GM12878 (cell line): Measurements from ENCODE around the gene FAM53B. TPM values are rescaled to one million over a fixed set of nuclear protein-coding genes. Genes with fewer than 3 reads are reported as not detected.

Experiments used
- ATAC-seq: fragments of 200-7000 bp; cut with Tn5 transposase; 3 replicates; pipeline ENCODE4 v1.9.1; 2020; ENCODE audit warnings: mild to moderate bottlenecking, moderate library complexity
- BruUV-seq: library from RNA; stranded (reverse); fragments of 400-500 nt; replicated peaks from 2 replicates; lab custom pipeline; 2021; lab: Mats Ljungman, UMichigan
- CTCF ChIA-PET: fragments of 300-600 bp; sonication (Branson Sonifier 250); formaldehyde crosslinking; extraction: SDS; loops from one replicate; lab custom pipeline; 2021; ENCODE audit warnings: inconsistent platforms; lab: Yijun Ruan, JAX
- POLR2A ChIA-PET: fragments of 350-600 bp; formaldehyde crosslinking; extraction: SDS; loops from one replicate; lab custom pipeline; 2021; ENCODE audit warnings: inconsistent platforms; lab: Charles Lee
- RAD21 ChIA-PET: fragments of 300-600 bp; sonication (Branson Sonifier 250); formaldehyde crosslinking; loops from one replicate; lab custom pipeline; 2023; ENCODE audit warnings: antibody characterized with exemption; ENCODE audit not compliant: unreplicated experiment; lab: Charles Lee
- SMC1A ChIA-PET: fragments of 300-600 bp; sonication (Branson Sonifier 250); formaldehyde crosslinking; loops from one replicate; lab custom pipeline; 2023; ENCODE audit not compliant: unreplicated experiment, uncharacterized antibody; lab: Charles Lee
- DNase-seq: peaks from one replicate; pipeline ENCODE4 v3.0.0-alpha.2; 2011; ENCODE audit warnings: low read depth, low spot score
- FAIRE-seq: peaks from 3 replicates; lab custom pipeline; 2011; peaks lifted over from hg19 to GRCh38; lab: Jason Lieb, UNC
- H2AFZ ChIP-seq: 2 replicates; pipeline ENCODE4 v1.6.0; 2011; ENCODE audit warnings: low read depth, low read length, control low read depth; ENCODE audit not compliant: control insufficient read depth
- H3K27ac ChIP-seq: 2 replicates; pipeline ENCODE4 v1.5.1; 2011; ENCODE audit warnings: control low read depth; ENCODE audit not compliant: control insufficient read depth, insufficient read depth
- H3K27me3 ChIP-seq, 2 experiments: replicated peaks in 1 of 2; 2 replicates each; pipeline versions ENCODE4 v1.6.0 to v1.6.1; 2011; ENCODE audit warnings: low read length in 1 of 2; ENCODE audit not compliant: control insufficient read depth in 2 of 2, insufficient read depth in 2 of 2
- H3K36me3 ChIP-seq, 2 experiments: 2 replicates each; pipeline ENCODE4 v1.5.1; 2011; ENCODE audit warnings: low read length in 1 of 2; ENCODE audit not compliant: control insufficient read depth in 2 of 2, insufficient read depth in 2 of 2
- H3K4me1 ChIP-seq: 2 replicates; pipeline ENCODE4 v1.6.1; 2011; ENCODE audit warnings: mild to moderate bottlenecking, low read length, moderate library complexity, mixed read lengths; ENCODE audit not compliant: control insufficient read depth, insufficient read depth
- H3K4me2 ChIP-seq: 2 replicates; pipeline ENCODE4 v1.6.0; 2011; ENCODE audit warnings: control low read depth; ENCODE audit not compliant: control insufficient read depth, insufficient read depth
- H3K4me3 ChIP-seq: fragments of 200-600 bp; sonication (generic); 2 replicates; pipeline ENCODE4 v1.5.1; 2016
- H3K79me2 ChIP-seq: 2 replicates; pipeline ENCODE4 v1.6.0; 2011; ENCODE audit warnings: low read length; ENCODE audit not compliant: control insufficient read depth, insufficient read depth
- H3K9ac ChIP-seq: 2 replicates; pipeline ENCODE4 v1.8.0; 2011; ENCODE audit warnings: low read length, control low read depth, mixed read lengths; ENCODE audit not compliant: control insufficient read depth, insufficient read depth
- H3K9me3 ChIP-seq: replicated peaks from 3 replicates; pipeline ENCODE4 v1.5.1; 2011; ENCODE audit warnings: mild to moderate bottlenecking, low read length; ENCODE audit not compliant: control insufficient read depth, insufficient read depth
- H4K20me1 ChIP-seq: 2 replicates; pipeline ENCODE4 v1.6.0; 2011; ENCODE audit not compliant: control insufficient read depth, insufficient read depth
- BCL11A ChIP-seq: IDR thresholded peaks from 2 replicates; pipeline ENCODE4 v1.6.1; 2011; ENCODE audit warnings: low read depth, low read length
- BMI1 ChIP-seq: fragments of 450-650 bp; IDR thresholded peaks from 2 replicates; pipeline ENCODE4 v1.6.1; 2016; ENCODE audit warnings: mild to moderate bottlenecking, moderate library complexity, borderline replicate concordance
- MYB ChIP-seq: fragments of 150-350 bp; IDR thresholded peaks from 2 replicates; pipeline ENCODE4 v1.6.1; 2014; ENCODE audit warnings: mild to moderate bottlenecking, low read depth, low read length, borderline replicate concordance
- NFYB ChIP-seq: IDR thresholded peaks from 2 replicates; pipeline ENCODE4 v1.6.1; 2011; ENCODE audit warnings: low read depth, mild to moderate bottlenecking, low read length, improper control_type of control experiment, moderate library complexity; ENCODE audit not compliant: insufficient read depth
- SUPT20H ChIP-seq: IDR thresholded peaks from 2 replicates; pipeline ENCODE4 v1.6.1; 2011; ENCODE audit warnings: low read depth, mild to moderate bottlenecking, low read length, moderate library complexity, borderline replicate concordance; ENCODE audit not compliant: control insufficient read depth
- WGBS: methylation state at CpG from one replicate; pipeline ENCODE4 v1.1.6; 2016; ENCODE audit warnings: low lambda C conversion rate; ENCODE audit not compliant: insufficient replicate concordance, insufficient coverage; ENCODE audit errors: missing lambda C conversion rate; 5-methylcytosine and 5-hydroxymethylcytosine counted together
- in situ Hi-C: fragments of 300-500 bp; cut with MboI; formaldehyde crosslinking; loops from 9 replicates; pipeline ENCODE4 v1.14.3; 2018; ENCODE audit warnings: mixed read lengths
- intact Hi-C: fragments of 100-400 bp; cut with micrococcal nuclease; formaldehyde crosslinking; loops from one replicate; pipeline ENCODE4 v1.14.2; 2022; ENCODE audit not compliant: unreplicated experiment
- polyA plus RNA-seq, 11 experiments: library from polyadenylated mRNA; depleted of rRNA in 4 of 11; unstranded in 6 of 11; stranded (reverse) in 5 of 11; fragments of >200 nt; fragmentation: Nextera tagmentation in 4 of 11; fragmentation: Illumina TruSeq in 1 of 11; extraction: Ambion mirVana in 4 of 11; extraction: Trizol in 1 of 11; gene quantifications; 1 replicate in 1 of 11; 2 replicates in 10 of 11; pipeline versions ENCODE4 v1.2.1 to v1.2.3, GENCODE V29; 2011 to 2016; ENCODE audit warnings: inconsistent platforms in 2 of 11, missing spikeins in 2 of 11, low read depth in 1 of 11
- total RNA-seq, 4 experiments: library from RNA; depleted of rRNA in 3 of 4; stranded (reverse); fragments of >200 nt in 3 of 4; fragmentation: Illumina TruSeq in 1 of 4; extraction: Trizol in 1 of 4; gene quantifications; 2 replicates each; pipeline versions ENCODE4 v1.2.1 to v1.2.3, GENCODE V29; 2013 to 2021
- TF ChIP-seq, protein P1 (sequence below): fragments of 450-650 bp; IDR thresholded peaks from 2 replicates; pipeline ENCODE4 v1.6.1; 2017; ENCODE audit warnings: mild to moderate bottlenecking, moderate library complexity
- TF ChIP-seq, protein P2 (sequence below): IDR thresholded peaks from 2 replicates; pipeline ENCODE4 v1.6.1; 2011; ENCODE audit warnings: borderline replicate concordance, low read depth, mild to moderate bottlenecking, moderate library complexity, low read length; ENCODE audit not compliant: insufficient read depth, poor library complexity, severe bottlenecking
- TF ChIP-seq, protein P3 (sequence below): fragments of 450-650 bp; formaldehyde crosslinking; IDR thresholded peaks from 2 replicates; pipeline ENCODE4 v1.4.0; 2020; ENCODE audit warnings: mild to moderate bottlenecking, moderate library complexity
- TF ChIP-seq, protein P4 (sequence below): IDR thresholded peaks from 2 replicates; pipeline ENCODE4 v1.6.1; 2012; ENCODE audit warnings: low read depth, low read length, improper control_type of control experiment

The FAM53B gene
- total and polyA plus RNA-seq, 10 of the 15 experiments (the other 5 are each of a cell fraction or from before 2014, with no cell fraction given): 0.05 to 26.3 (median 8.1) TPM

DNA sequence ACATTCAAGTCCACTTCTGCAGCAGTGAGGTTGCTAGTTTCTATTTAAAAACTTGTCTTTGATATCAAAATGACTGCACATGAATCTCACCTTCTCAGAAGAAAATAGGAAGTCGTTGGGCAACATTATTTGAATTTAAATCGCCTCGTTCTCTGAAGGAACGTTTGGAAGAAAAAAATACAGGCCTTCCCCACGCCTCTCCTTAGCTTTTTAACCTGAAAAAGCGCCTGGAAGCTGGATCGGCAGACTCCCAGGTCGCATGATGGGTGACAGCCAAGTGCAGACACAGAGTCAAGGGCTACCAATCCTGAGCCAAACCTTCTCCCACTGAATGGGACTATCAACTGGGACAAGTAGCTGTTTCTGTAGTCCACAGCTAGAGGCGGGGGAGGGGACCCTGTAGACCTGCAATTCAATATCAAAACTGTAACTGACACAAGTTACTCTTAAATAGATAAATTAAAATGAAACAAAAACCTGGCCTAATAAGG lies 2.2 kb downstream of the FAM53B start:
- H3K9ac ChIP-seq: peak overlapping the region; percentile 52
- ChIA-PET CTCF (interaction anchor here (0.6 to 4.9 kb wide), 41 partner anchors 7 to 1588 kb away, joined by 3 to 319 read pairs (median 7); partner anchors contain the start of genes ABRAXAS2, BUB3, EEF1AKMT2 and LHPP), POLR2A (interaction anchor here (0.9 to 4.9 kb wide), 11 partner anchors 9 to 201 kb away, joined by 3 to 134 read pairs (median 4); no protein-coding TSS in a partner anchor), SMC1A (interaction anchor here (0.8 to 8.0 kb wide), 40 partner anchors 7 to 212 kb away, joined by 3 to 351 read pairs (median 6); partner anchors contain the start of gene ABRAXAS2), RAD21 (interaction anchor here (0.7 to 8.2 kb wide), 47 partner anchors 8 to 212 kb away, joined by 3 to 360 read pairs (median 7); partner anchors contain the start of genes ABRAXAS2 and EEF1AKMT2)
- peak overlapping the region; percentile 84 for H3K4me3 ChIP-seq
- no peaks in the 10 kb centered on the region for H3K36me3 ChIP-seq
- in situ Hi-C loops: loop anchor here (5.0 kb wide), 1 partner anchor 205 kb away; no protein-coding TSS in a partner anchor
- peak overlapping the region; percentile 48 for H3K4me2 ChIP-seq
- no peaks in the 10 kb centered on the region for H3K27me3 ChIP-seq
- H2AFZ ChIP-seq: no peak overlapping the region
- H4K20me1 ChIP-seq: no peaks in the 10 kb centered on the region; the same call in 1 of the 2 replicates
- ATAC-seq: peak; percentile 1; the same call in 1 of the 3 replicates
- intact Hi-C loops: loop anchor here (1.0 to 10.0 kb wide), 10 partner anchors 23 to 747 kb away; no protein-coding TSS in a partner anchor
- H3K79me2 ChIP-seq: peaks cover 43% of the 10 kb centered on the region
- H3K27ac ChIP-seq: peak overlapping the region; percentile 47
- no peak for DNase-seq
- no TSS peak for BruUV-seq
- no peaks in the 10 kb centered on the region for H3K9me3 ChIP-seq
- peaks cover 42% of the 10 kb centered on the region for H3K4me1 ChIP-seq
- no peak for FAIRE-seq
- WGBS: under 1% methylated on average over 9 of the region's 9 CpGs
- no peak for TF ChIP-seq SUPT20H
- TF ChIP-seq NFYB: no peak
- TF ChIP-seq, protein P1, sequence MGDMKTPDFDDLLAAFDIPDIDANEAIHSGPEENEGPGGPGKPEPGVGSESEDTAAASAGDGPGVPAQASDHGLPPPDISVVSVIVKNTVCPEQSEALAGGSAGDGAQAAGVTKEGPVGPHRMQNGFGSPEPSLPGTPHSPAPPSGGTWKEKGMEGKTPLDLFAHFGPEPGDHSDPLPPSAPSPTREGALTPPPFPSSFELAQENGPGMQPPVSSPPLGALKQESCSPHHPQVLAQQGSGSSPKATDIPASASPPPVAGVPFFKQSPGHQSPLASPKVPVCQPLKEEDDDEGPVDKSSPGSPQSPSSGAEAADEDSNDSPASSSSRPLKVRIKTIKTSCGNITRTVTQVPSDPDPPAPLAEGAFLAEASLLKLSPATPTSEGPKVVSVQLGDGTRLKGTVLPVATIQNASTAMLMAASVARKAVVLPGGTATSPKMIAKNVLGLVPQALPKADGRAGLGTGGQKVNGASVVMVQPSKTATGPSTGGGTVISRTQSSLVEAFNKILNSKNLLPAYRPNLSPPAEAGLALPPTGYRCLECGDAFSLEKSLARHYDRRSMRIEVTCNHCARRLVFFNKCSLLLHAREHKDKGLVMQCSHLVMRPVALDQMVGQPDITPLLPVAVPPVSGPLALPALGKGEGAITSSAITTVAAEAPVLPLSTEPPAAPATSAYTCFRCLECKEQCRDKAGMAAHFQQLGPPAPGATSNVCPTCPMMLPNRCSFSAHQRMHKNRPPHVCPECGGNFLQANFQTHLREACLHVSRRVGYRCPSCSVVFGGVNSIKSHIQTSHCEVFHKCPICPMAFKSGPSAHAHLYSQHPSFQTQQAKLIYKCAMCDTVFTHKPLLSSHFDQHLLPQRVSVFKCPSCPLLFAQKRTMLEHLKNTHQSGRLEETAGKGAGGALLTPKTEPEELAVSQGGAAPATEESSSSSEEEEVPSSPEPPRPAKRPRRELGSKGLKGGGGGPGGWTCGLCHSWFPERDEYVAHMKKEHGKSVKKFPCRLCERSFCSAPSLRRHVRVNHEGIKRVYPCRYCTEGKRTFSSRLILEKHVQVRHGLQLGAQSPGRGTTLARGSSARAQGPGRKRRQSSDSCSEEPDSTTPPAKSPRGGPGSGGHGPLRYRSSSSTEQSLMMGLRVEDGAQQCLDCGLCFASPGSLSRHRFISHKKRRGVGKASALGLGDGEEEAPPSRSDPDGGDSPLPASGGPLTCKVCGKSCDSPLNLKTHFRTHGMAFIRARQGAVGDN: no peak
- TF ChIP-seq, protein P2, sequence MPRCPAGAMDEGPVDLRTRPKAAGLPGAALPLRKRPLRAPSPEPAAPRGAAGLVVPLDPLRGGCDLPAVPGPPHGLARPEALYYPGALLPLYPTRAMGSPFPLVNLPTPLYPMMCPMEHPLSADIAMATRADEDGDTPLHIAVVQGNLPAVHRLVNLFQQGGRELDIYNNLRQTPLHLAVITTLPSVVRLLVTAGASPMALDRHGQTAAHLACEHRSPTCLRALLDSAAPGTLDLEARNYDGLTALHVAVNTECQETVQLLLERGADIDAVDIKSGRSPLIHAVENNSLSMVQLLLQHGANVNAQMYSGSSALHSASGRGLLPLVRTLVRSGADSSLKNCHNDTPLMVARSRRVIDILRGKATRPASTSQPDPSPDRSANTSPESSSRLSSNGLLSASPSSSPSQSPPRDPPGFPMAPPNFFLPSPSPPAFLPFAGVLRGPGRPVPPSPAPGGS: no peak
- no peak for TF ChIP-seq BCL11A
- TF ChIP-seq, protein P3, sequence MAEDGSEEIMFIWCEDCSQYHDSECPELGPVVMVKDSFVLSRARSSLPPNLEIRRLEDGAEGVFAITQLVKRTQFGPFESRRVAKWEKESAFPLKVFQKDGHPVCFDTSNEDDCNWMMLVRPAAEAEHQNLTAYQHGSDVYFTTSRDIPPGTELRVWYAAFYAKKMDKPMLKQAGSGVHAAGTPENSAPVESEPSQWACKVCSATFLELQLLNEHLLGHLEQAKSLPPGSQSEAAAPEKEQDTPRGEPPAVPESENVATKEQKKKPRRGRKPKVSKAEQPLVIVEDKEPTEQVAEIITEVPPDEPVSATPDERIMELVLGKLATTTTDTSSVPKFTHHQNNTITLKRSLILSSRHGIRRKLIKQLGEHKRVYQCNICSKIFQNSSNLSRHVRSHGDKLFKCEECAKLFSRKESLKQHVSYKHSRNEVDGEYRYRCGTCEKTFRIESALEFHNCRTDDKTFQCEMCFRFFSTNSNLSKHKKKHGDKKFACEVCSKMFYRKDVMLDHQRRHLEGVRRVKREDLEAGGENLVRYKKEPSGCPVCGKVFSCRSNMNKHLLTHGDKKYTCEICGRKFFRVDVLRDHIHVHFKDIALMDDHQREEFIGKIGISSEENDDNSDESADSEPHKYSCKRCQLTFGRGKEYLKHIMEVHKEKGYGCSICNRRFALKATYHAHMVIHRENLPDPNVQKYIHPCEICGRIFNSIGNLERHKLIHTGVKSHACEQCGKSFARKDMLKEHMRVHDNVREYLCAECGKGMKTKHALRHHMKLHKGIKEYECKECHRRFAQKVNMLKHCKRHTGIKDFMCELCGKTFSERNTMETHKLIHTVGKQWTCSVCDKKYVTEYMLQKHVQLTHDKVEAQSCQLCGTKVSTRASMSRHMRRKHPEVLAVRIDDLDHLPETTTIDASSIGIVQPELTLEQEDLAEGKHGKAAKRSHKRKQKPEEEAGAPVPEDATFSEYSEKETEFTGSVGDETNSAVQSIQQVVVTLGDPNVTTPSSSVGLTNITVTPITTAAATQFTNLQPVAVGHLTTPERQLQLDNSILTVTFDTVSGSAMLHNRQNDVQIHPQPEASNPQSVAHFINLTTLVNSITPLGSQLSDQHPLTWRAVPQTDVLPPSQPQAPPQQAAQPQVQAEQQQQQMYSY (CRISPR knock-in tag): no peak
- TF ChIP-seq BMI1: no peak
- TF ChIP-seq MYB: no peak
- TF ChIP-seq, protein P4, sequence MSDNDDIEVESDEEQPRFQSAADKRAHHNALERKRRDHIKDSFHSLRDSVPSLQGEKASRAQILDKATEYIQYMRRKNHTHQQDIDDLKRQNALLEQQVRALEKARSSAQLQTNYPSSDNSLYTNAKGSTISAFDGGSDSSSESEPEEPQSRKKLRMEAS: no peak
